Cardiac fibroblast (primary cell): ENCODE results near the gene SLC39A11.
A peak's percentile ranks its signal among the peaks of the same experiment; 100 is the strongest.

Source experiments
- DNase-seq, 2 donors: peaks; one replicate each; pipeline versions ENCODE4 v3.0.0 to v3.0.0-alpha.2; 2010; ENCODE audit warnings: low read depth in 2 of 2
- H3K4me3 ChIP-seq, 2 donors: replicated peaks in 1 of 2; 1 replicate in 1 of 2; 2 replicates in 1 of 2; pipeline ENCODE4 v1.5.1; 2011; ENCODE audit warnings: low read depth in 2 of 2, low read length in 2 of 2, mild to moderate bottlenecking in 2 of 2, moderate library complexity in 1 of 2
- CTCF ChIP-seq: IDR thresholded peaks from one replicate; pipeline ENCODE4 v1.5.1; 2011; ENCODE audit warnings: low read depth, mild to moderate bottlenecking, low read length, inconsistent platforms

Gene SLC39A11

GRCh38 chr17:73092523-73093135, at the start of gene SLC39A11:
SLC39A11 (minus strand) TSS chr17:73092688; CDS start chr17:73088764, 3,924 bp downstream.
- peak within 1 kb of the TSS; percentile 73 to 83 for H3K4me3 ChIP-seq
- DNase-seq: peak; percentile 93 to 95
- TF ChIP-seq CTCF: no peak

DNA sequence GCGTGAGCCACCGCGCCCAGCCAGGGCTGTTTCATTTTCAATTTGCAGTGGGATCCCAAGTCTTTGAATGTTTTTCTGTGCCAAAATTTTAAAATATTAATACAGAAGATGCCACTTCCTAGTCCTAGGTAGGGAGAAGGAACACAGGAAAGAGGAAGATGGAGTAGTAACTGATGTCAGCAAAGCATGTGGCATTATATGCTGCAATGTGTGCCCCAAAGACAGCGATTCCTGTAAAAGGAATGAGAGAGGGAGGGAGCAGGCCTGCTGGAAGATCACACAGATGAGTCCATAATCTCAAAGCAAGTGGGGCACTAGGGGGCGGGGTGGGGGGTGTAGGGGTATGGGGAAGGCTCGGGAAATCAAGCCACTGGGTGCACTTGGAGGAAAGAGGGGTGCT, 48.9 kb upstream of the SLC39A11 start:
- no peak for DNase-seq
- no peak for TF ChIP-seq CTCF
- no peak overlapping the region for H3K4me3 ChIP-seq

DNA sequence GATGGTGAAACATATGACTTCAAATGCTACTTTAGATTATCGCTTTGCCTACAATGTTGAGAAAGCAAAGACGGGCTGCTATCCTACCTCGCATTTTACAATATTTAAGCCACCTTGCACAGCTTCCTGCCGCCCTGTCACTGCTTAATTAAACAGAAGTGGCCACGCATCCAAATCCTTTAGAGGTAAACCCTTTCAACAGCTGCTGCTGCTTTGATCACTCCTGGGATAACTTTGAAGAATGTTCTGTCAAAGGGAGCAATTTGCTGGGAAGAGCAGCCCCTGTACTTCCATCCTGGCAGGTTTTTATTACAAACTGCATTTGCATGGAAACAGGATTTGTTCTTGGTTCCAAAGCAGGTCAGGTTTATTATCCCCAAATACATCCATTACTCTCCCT, 48.1 kb upstream of the SLC39A11 start:
- no peak for TF ChIP-seq CTCF
- no peak overlapping the region for H3K4me3 ChIP-seq
- no peak for DNase-seq

DNA sequence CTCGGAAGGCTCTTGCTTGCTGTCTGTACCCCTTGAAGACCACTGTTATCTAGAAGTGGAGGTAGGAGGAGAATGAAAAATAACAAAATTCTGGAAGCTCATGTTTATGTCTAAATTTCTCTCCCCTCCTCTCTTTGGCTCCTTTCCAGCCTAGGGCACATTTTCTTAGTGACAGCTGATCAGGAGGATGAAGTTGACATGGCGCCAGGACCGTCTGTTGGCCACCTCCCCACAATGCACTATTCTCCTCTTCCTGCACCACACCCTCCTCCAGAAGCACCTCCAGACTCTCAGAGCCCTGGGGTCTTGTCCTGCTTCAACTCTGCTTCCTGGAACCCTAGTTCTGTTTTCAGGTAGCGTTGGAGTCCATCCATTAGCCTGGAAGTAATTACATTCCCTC, 46.8 kb upstream of the SLC39A11 start:
- TF ChIP-seq CTCF: no peak
- DNase-seq: no peak
- no peak overlapping the region for H3K4me3 ChIP-seq

DNA sequence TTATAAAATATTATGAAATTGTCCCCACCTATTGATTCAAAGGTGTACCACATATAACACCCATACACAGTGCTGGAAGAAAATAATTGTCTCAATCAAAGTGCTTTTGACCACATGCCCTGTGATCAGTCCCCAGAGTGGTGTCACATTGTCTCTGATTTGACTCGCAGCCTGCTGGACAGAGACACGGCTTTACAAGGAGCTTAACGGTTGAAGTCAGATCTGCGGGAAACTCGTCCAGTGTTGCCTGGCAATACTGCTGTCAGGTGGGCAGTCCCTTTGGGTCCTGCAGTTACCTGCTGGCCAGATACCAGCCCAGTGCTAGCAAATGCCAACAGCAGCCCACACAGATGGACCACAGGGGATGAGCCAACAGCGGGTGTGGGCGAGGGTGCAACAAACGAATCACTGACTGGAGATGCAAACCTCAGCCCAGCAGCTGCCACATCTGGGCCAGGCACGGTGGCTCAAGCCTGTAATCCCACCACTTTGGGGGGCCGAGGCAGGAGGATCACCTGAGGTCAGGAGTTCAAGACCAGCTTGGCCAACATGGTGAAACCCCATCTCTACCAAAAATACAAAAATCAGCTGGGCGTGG, 46.2 kb upstream of the SLC39A11 start:
- no peak for DNase-seq
- no peak for TF ChIP-seq CTCF
- no peak overlapping the region for H3K4me3 ChIP-seq

GRCh38 chr17:73137376-73137775, 44.9 kb upstream of the SLC39A11 start:
- TF ChIP-seq CTCF: no peak
- DNase-seq: no peak
- no peak overlapping the region for H3K4me3 ChIP-seq

DNA sequence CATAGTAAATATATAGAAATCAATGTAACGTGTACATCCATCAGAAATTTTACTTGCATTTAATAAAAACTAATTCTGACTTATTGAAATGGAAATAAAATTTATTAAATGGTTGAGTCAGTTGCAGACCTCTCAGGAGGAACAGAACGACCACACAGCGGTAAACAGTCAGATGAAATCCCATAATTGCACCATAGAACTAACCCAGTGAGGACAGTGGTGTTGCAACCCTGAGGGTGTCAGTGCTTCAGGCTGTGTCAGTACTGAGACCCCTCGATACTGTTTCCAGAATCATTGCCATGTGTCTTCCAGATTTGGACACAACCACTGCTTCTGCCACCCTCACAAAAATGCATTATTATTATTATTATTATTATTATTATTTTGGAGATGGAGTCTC, 43.3 kb upstream of the SLC39A11 start:
- DNase-seq: no peak
- no peak overlapping the region for H3K4me3 ChIP-seq
- no peak for TF ChIP-seq CTCF
